Esophagus muscularis mucosa (tissue), 4 donors: ENCODE measurements around the gene RNF130.

Source experiments
- EP300 ChIP-seq: sonication (generic); formaldehyde crosslinking; IDR thresholded peaks from one replicate; pipeline ENCODE4 v1.6.1; 2017; ENCODE audit warnings: antibody characterized with exemption
- POLR2A ChIP-seq: fragments of 450-650 bp; IDR thresholded peaks from one replicate; pipeline ENCODE4 v1.6.1; 2017; ENCODE audit warnings: antibody characterized with exemption, moderate library complexity, mild to moderate bottlenecking, low read depth
- POLR2AphosphoS5 ChIP-seq, 2 donors: sonication (generic); formaldehyde crosslinking; IDR thresholded peaks; one replicate each; pipeline ENCODE4 v1.6.1; 2017; ENCODE audit warnings: antibody characterized with exemption in 2 of 2
- TF ChIP-seq, protein P1 (sequence below), 3 experiments: fragments of 200-600 bp in 2 of 3; fragments of 450-650 bp in 1 of 3; sonication (generic) in 2 of 3; IDR thresholded peaks; one replicate each; pipeline ENCODE4 v1.5.1; 2017 to 2019; ENCODE audit warnings: antibody characterized with exemption in 3 of 3, mild to moderate bottlenecking in 2 of 3, moderate library complexity in 1 of 3

- TF ChIP-seq, protein P1, sequence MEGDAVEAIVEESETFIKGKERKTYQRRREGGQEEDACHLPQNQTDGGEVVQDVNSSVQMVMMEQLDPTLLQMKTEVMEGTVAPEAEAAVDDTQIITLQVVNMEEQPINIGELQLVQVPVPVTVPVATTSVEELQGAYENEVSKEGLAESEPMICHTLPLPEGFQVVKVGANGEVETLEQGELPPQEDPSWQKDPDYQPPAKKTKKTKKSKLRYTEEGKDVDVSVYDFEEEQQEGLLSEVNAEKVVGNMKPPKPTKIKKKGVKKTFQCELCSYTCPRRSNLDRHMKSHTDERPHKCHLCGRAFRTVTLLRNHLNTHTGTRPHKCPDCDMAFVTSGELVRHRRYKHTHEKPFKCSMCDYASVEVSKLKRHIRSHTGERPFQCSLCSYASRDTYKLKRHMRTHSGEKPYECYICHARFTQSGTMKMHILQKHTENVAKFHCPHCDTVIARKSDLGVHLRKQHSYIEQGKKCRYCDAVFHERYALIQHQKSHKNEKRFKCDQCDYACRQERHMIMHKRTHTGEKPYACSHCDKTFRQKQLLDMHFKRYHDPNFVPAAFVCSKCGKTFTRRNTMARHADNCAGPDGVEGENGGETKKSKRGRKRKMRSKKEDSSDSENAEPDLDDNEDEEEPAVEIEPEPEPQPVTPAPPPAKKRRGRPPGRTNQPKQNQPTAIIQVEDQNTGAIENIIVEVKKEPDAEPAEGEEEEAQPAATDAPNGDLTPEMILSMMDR (IDR thresholded peaks at IDR 0.05) = no peak
- no peak for TF ChIP-seq POLR2A
- no peak for TF ChIP-seq EP300
- no peak for TF ChIP-seq POLR2AphosphoS5 (IDR thresholded peaks at IDR 0.05)
These were observed 17.3 kb downstream of the RNF130 start for GRCh38 chr5:180054226-180054625.
